GM21423 (cell line): ENCODE measurements around the gene NR4A3.
A peak's percentile ranks its signal among the peaks of the same experiment; 100 is the strongest.
"Not testable (repeated sequence)": the region's sequence is repeated elsewhere in the genome, so short reads cannot be mapped to it uniquely, and the experiment has no call there.

Experiments used
- ATAC-seq: cut with Tn5 transposase; IDR thresholded peaks from one replicate; pipeline ENCODE4 v1.9.1; 2021; ENCODE audit warnings: mild to moderate bottlenecking, moderate library complexity; ENCODE audit not compliant: unreplicated experiment

The NR4A3 gene

GRCh38 chr9:99832558-99832864, 10.8 kb downstream of the NR4A3 start:
- no peak for ATAC-seq

GRCh38 chr9:99833735-99834134, 12.1 kb downstream of the NR4A3 start:
- ATAC-seq: no peak

GRCh38 chr9:99834474-99834873, 12.8 kb downstream of the NR4A3 start:
- no peak for ATAC-seq

GRCh38 chr9:99835142-99835541, 13.5 kb downstream of the NR4A3 start:
- no peak for ATAC-seq

GRCh38 chr9:99835581-99835980, 13.9 kb downstream of the NR4A3 start:
- ATAC-seq: no peak

- ATAC-seq: no peak
These were observed 18.4 kb downstream of the NR4A3 start for GRCh38 chr9:99840072-99840471.

- ATAC-seq: no peak
These were observed 23.4 kb downstream of the NR4A3 start for GRCh38 chr9:99845063-99845462.

- no peak for ATAC-seq
These were observed 26.8 kb downstream of the NR4A3 start for GRCh38 chr9:99848447-99848846.

- ATAC-seq: peak; percentile 18
These were observed 29.2 kb downstream of the NR4A3 start for GRCh38 chr9:99850736-99851499.

GRCh38 chr9:99851500-99851822, 29.8 kb downstream of the NR4A3 start:
- peak; percentile 92 for ATAC-seq

GRCh38 chr9:99852617-99853016, 30.9 kb downstream of the NR4A3 start:
- peak; percentile 62 for ATAC-seq

GRCh38 chr9:99855467-99856176, 33.9 kb downstream of the NR4A3 start:
- ATAC-seq: no peak

- ATAC-seq: not testable (repeated sequence)
These were observed 35.9 kb downstream of the NR4A3 start for GRCh38 chr9:99857576-99857975.

- ATAC-seq: no peak
These were observed 36.4 kb downstream of the NR4A3 start for GRCh38 chr9:99858087-99858486.

GRCh38 chr9:99859243-99859980, 37.7 kb downstream of the NR4A3 start:
- ATAC-seq: no peak

GRCh38 chr9:99860266-99860665, 38.6 kb downstream of the NR4A3 start:
- no peak for ATAC-seq

- no peak for ATAC-seq
These were observed 42.3 kb downstream of the NR4A3 start for GRCh38 chr9:99863955-99864354.

- ATAC-seq: no peak
These were observed 44.7 kb downstream of the NR4A3 start for GRCh38 chr9:99866398-99866797.

GRCh38 chr9:99867536-99867935, 45.9 kb downstream of the NR4A3 start:
- no peak for ATAC-seq

- ATAC-seq: peak; percentile 53
These were observed 46.3 kb downstream of the NR4A3 start for GRCh38 chr9:99867968-99868367.

GRCh38 chr9:99868845-99869244, 47.2 kb downstream of the NR4A3 start:
- peak; percentile 70 for ATAC-seq

- ATAC-seq: no peak
These were observed 48.4 kb downstream of the NR4A3 start for GRCh38 chr9:99870126-99870525.
